Spleen (tissue), 11 donors: Measurements from ENCODE around the gene ERH. TPM values are rescaled to one million over a fixed set of nuclear protein-coding genes. Genes with fewer than 3 reads are reported as not detected.
"Not testable (repeated sequence)": the region's sequence is repeated elsewhere in the genome, so short reads cannot be mapped to it uniquely, and the experiment has no call there.

Source experiments
- DNase-seq: peaks from one replicate; pipeline ENCODE4 v3.0.0-alpha.2; 2020
- H3K27ac ChIP-seq, 8 donors: fragments of 200-600 bp; sonication (generic) in 7 of 8; 1 replicate in 4 of 8; 2 replicates in 4 of 8; pipeline versions ENCODE4 v1.5.0 to v1.8.0; 2016 to 2021; ENCODE audit warnings: inconsistent platforms in 4 of 8, mild to moderate bottlenecking in 4 of 8, moderate library complexity in 1 of 8
- H3K27me3 ChIP-seq, 7 donors: fragments of 200-600 bp; sonication (generic) in 6 of 7; replicated peaks in 1 of 7; 1 replicate in 4 of 7; 2 replicates in 3 of 7; pipeline versions ENCODE4 v1.5.0 to v1.8.0; 2016 to 2021; ENCODE audit warnings: inconsistent platforms in 3 of 7, mild to moderate bottlenecking in 1 of 7
- H3K36me3 ChIP-seq, 6 donors: fragments of 200-600 bp; sonication (generic) in 5 of 6; 1 replicate in 4 of 6; 2 replicates in 2 of 6; pipeline versions ENCODE4 v1.5.0 to v1.8.0; 2016 to 2021; ENCODE audit warnings: inconsistent platforms in 2 of 6
- H3K4me1 ChIP-seq, 6 donors: fragments of 200-600 bp; sonication (generic) in 5 of 6; 1 replicate in 3 of 6; 2 replicates in 3 of 6; pipeline versions ENCODE4 v1.5.0 to v1.8.0; 2016 to 2021; ENCODE audit warnings: inconsistent platforms in 3 of 6
- H3K4me3 ChIP-seq, 8 donors: fragments of 200-600 bp; sonication (generic) in 7 of 8; 1 replicate in 4 of 8; 2 replicates in 4 of 8; pipeline versions ENCODE4 v1.5.0 to v1.8.0; 2016 to 2021; ENCODE audit warnings: inconsistent platforms in 4 of 8, mild to moderate bottlenecking in 4 of 8, moderate library complexity in 2 of 8
- H3K9me3 ChIP-seq, 8 donors: fragments of 200-600 bp; sonication (generic) in 7 of 8; 1 replicate in 4 of 8; 2 replicates in 4 of 8; pipeline versions ENCODE4 v1.5.0 to v1.8.0; 2016 to 2021; ENCODE audit warnings: inconsistent platforms in 4 of 8
- POLR2A ChIP-seq, 3 donors: fragments of 450-650 bp; IDR thresholded peaks; one replicate each; pipeline ENCODE4 v1.5.1; 2017; ENCODE audit warnings: antibody characterized with exemption in 3 of 3, mild to moderate bottlenecking in 1 of 3
- POLR2AphosphoS5 ChIP-seq, 3 donors: sonication (generic); formaldehyde crosslinking; IDR thresholded peaks; one replicate each; pipeline ENCODE4 v1.5.1; 2017; ENCODE audit warnings: antibody characterized with exemption in 3 of 3
- WGBS, 5 donors: extraction: QIAGEN DNeasy Blood & Tissue Kit in 3 of 5; methylation state at CpG; one replicate each; pipeline versions ENCODE4 v1.1.5 to v1.1.7; 2013 to 2018; 5-methylcytosine and 5-hydroxymethylcytosine counted together
- intact Hi-C: fragments of 100-400 bp; cut with DNase I; formaldehyde crosslinking; loops from one replicate; pipeline ENCODE4 v1.15.0; 2023; ENCODE audit warnings: low total_unique reads
- polyA plus RNA-seq, 3 donors: library from polyadenylated mRNA; stranded (reverse); fragments of 200-250 nt; gene quantifications; one replicate each; pipeline ENCODE4 v1.2.1, GENCODE V29; 2013
- total RNA-seq, 7 donors: library from RNA; depleted of rRNA in 3 of 7; stranded (reverse); fragments of >200 nt in 3 of 7; fragmentation: NEBNext Ultra II Directional in 4 of 7; extraction: Animal tissue kit (Norgen Biotek cat#: 25700) in 4 of 7; gene quantifications; one replicate each; pipeline versions ENCODE4 v1.1.0 to v1.2.1, GENCODE V29; 2016 to 2021
- TF ChIP-seq, protein P1 (sequence below), 11 experiments: fragments of 200-600 bp in 7 of 11; fragments of 450-650 bp in 4 of 11; sonication (generic) in 4 of 11; IDR thresholded peaks in 8 of 11; conservative IDR thresholded peaks in 3 of 11; 1 replicate in 7 of 11; 2 replicates in 4 of 11; pipeline versions ENCODE4 v1.4.0 to v1.8.0; 2016 to 2021; ENCODE audit warnings: antibody characterized with exemption in 11 of 11, inconsistent platforms in 4 of 11, mild to moderate bottlenecking in 1 of 11
- donor health status: healthy with polysubstance abuse.
- donor health status: DM: no; HTN: no; CAD: no; lungs with moderate emphysema.
- donor health status: DM: no; HTN: no; CAD: no.
- donor health status: Bipolar disorder and iron deficiency.
- donor health status: healthy.
- donor health status: DM: no; HTN: no; CAD: no.
- donor health status: DM: yes; HTN: yes; CAD: no.

ERH gene
- total and polyA plus RNA-seq, 10 donors = 53.5 to 182 (median 127) TPM

DNA sequence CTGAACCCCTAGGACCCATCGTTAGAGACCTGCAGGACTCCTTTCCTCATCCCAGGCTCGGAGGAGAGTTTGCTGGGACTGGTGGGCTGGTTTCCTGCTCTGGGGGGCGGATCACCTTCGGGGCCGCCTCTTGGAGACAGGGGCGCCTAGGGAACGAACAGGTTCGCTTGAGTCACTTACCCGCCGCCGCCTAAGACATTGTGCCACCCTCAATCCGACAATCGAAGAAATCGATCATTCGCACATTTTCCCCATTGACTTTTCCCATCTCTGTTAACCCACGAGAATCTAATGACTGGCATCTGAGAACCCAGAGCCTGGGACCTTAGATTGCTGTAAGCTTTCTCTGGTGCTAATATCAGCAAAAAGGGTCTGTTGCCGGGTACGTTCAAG is 715 bp upstream of the ERH start:
- no peak for DNase-seq
- Histone ChIP-seq H3K27ac (peak overlapping the region; percentile 90 to 96 (median 94)), H3K9me3 (no peaks in the 10 kb centered on the region), H3K4me1 (peaks cover 40 to 86% (median 71%) of the 10 kb centered on the region in 6 donors), H3K27me3 (no peaks in the 10 kb centered on the region), H3K36me3 (peaks cover 0 to 27% (median 23%) of the 10 kb centered on the region in 6 donors), H3K4me3 (peak overlapping the region; percentile 65 to 95 (median 80))
- whole genome bisulfite sequencing, 5 donors = 1 to 6% (median 1%) methylated on average over 6 to 18 of the region's 18 CpGs
- TF ChIP-seq, protein P1, sequence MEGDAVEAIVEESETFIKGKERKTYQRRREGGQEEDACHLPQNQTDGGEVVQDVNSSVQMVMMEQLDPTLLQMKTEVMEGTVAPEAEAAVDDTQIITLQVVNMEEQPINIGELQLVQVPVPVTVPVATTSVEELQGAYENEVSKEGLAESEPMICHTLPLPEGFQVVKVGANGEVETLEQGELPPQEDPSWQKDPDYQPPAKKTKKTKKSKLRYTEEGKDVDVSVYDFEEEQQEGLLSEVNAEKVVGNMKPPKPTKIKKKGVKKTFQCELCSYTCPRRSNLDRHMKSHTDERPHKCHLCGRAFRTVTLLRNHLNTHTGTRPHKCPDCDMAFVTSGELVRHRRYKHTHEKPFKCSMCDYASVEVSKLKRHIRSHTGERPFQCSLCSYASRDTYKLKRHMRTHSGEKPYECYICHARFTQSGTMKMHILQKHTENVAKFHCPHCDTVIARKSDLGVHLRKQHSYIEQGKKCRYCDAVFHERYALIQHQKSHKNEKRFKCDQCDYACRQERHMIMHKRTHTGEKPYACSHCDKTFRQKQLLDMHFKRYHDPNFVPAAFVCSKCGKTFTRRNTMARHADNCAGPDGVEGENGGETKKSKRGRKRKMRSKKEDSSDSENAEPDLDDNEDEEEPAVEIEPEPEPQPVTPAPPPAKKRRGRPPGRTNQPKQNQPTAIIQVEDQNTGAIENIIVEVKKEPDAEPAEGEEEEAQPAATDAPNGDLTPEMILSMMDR (IDR thresholded peaks at IDR 0.05 in 8 of 11, conservative IDR thresholded peaks at IDR 0.05 in 3 of 11) = no peak
- TF ChIP-seq POLR2A (IDR thresholded peaks at IDR 0.05) = no peak
- TF ChIP-seq POLR2AphosphoS5 (IDR thresholded peaks at IDR 0.05) = peak in 1 of 3 donors; percentile 2
- intact Hi-C loops = no loop called here

DNA sequence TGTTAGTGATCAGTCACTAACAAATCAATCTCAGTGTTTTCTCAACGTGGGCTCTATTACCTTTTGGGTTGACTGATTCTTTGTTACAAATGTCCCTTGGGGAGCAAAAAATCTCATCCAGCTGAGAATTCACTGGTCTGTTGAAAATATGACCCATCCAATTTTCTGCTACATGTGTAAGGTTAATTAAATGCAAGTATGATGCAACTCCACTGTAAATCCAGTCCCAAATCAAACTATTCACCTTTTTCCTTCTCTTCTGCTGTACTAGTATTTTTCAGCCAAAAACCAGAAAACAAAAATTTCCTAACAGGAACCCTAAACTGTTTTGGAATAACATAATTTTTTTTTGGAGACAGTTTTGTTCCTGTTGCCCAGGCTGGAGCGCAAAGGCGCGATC is 2.2 kb downstream of the ERH start:
- WGBS, 5 donors = 84 to 95% (median 89%) methylated on average over 4 of the region's 4 CpGs
- no peak for DNase-seq
- Histone ChIP-seq H3K4me1 (peaks cover 39 to 91% (median 82%) of the 10 kb centered on the region in 6 donors), H3K9me3 (no peaks in the 10 kb centered on the region), H3K27ac (no peak overlapping the region), H3K4me3 (no peak overlapping the region), H3K36me3 (peaks cover 0 to 56% (median 46%) of the 10 kb centered on the region in 6 donors), H3K27me3 (no peaks in the 10 kb centered on the region)
- TF ChIP-seq POLR2AphosphoS5 (IDR thresholded peaks at IDR 0.05) (no peak), POLR2A (IDR thresholded peaks at IDR 0.05) (no peak)
- TF ChIP-seq, protein P1 (IDR thresholded peaks at IDR 0.05 in 8 of 11, conservative IDR thresholded peaks at IDR 0.05 in 3 of 11) = no peak
- intact Hi-C loops = no loop called here

DNA sequence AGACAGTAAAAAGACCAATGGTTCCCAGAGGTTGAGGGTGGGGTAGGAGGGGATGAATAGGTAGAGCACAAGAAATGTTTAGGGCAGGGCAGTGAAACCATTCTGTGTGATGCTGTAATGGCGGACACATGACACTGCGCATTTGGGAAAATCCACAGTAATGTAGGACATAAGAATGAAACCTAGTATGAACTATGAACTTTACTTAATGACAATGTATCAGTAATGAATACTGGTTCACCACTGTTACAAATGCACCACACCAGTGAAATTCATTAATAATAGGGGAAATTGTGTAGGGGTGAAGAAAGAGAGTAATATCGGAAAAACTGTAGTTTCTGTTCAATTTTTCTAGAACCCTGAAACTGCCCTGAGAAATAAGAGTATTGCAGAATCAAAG is 5.6 kb downstream of the ERH start:
- H3K27me3 ChIP-seq = no peaks in the 10 kb centered on the region
- no peak for DNase-seq
- H3K9me3 ChIP-seq = no peaks in the 10 kb centered on the region
- WGBS, 5 donors = 59 to 84% (median 77%) methylated on average over 3 of the region's 3 CpGs
- peaks cover 24 to 97% (median 62%) of the 10 kb centered on the region in 6 donors for H3K4me1 ChIP-seq
- no peak overlapping the region for H3K27ac ChIP-seq
- TF ChIP-seq, protein P1 (IDR thresholded peaks at IDR 0.05 in 8 of 11, conservative IDR thresholded peaks at IDR 0.05 in 3 of 11) = no peak
- TF ChIP-seq POLR2AphosphoS5 (IDR thresholded peaks at IDR 0.05) = no peak
- no peak for TF ChIP-seq POLR2A (IDR thresholded peaks at IDR 0.05)
- intact Hi-C loops = no loop called here
- H3K4me3 ChIP-seq = no peak overlapping the region
- H3K36me3 ChIP-seq = peaks cover 0 to 91% (median 68%) of the 10 kb centered on the region in 6 donors

DNA sequence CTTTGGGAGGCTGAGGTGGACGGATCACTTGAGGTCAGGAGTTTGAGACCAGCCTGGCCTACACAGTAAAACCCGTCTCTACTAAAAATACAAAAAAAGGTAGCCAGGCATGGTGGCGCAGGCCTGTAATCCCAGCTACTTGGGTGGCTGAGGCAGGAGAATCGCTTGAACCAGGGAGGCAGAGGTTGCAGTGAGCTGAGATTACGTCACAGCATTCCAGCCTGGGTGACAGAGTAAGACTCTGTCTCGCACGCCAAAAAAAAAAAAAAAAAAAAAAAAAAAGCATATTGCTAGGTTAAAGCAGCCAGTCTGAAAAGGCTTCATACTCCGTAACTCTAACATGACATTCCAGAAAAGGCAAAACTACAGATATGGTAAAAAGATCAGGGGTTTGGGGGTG is 6.7 kb downstream of the ERH start:
- not testable (repeated sequence) for H3K27ac ChIP-seq

DNA sequence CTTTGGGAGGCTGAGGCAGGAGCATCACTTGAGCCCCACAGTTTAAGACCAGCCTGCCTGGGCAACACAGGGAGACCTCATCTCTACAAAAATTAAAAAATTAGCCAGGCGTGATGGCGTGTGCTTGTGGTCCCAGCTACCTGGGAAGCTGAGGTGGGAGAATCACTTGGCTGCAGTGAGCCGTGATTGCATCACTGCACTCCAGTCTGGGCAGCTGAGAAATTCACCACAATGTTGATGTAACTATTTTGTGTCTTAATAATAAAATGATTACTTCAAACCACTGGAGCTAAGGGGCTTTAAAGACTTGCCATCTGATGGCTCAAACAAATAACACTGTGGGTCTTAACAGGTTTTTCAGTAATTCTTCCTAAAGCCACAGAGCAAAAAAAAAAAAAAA is 10.8 kb downstream of the ERH start:
- no peaks in the 10 kb centered on the region for H3K27me3 ChIP-seq
- WGBS, 5 donors = 68 to 98% (median 80%) methylated on average over 3 of the region's 3 CpGs
- H3K4me1 ChIP-seq = peaks cover 0 to 74% (median 20%) of the 10 kb centered on the region in 6 donors
- H3K4me3 ChIP-seq = no peak overlapping the region
- H3K9me3 ChIP-seq = no peaks in the 10 kb centered on the region
- no peak for DNase-seq
- intact Hi-C loops = no loop called here
- no peak overlapping the region for H3K27ac ChIP-seq
- TF ChIP-seq, protein P1 (IDR thresholded peaks at IDR 0.05 in 8 of 11, conservative IDR thresholded peaks at IDR 0.05 in 3 of 11) = no peak
- TF ChIP-seq POLR2A (IDR thresholded peaks at IDR 0.05) (no peak), POLR2AphosphoS5 (IDR thresholded peaks at IDR 0.05) (no peak)
- H3K36me3 ChIP-seq = peaks cover 0 to 100% (median 53%) of the 10 kb centered on the region in 6 donors

More for the DNA sequence above, 6.7 kb downstream of the ERH start:
- 83 to 92% (median 86%) methylated on average over 6 to 8 of the region's 8 CpGs for WGBS, 5 donors
- H3K27me3 ChIP-seq, H3K9me3 ChIP-seq, DNase-seq, intact Hi-C loops, H3K4me3 ChIP-seq: not testable (repeated sequence)
- peaks cover 13 to 93% (median 58%) of the 10 kb centered on the region in 6 donors for H3K4me1 ChIP-seq
- H3K36me3 ChIP-seq = peaks cover 0 to 100% (median 73%) of the 10 kb centered on the region in 6 donors
